Jurkat, Clone E6-1 (cell line): ENCODE measurements around the gene ATP5MG.
A peak's percentile ranks its signal among the peaks of the same experiment; 100 is the strongest.
"Not testable (repeated sequence)": the region's sequence is repeated elsewhere in the genome, so short reads cannot be mapped to it uniquely, and the experiment has no call there.

Experiments
- DNase-seq: peaks from one replicate; pipeline ENCODE4 v3.0.0-alpha.2; 2011; ENCODE audit warnings: low read depth, low spot score
- H3K4me3 ChIP-seq: 2 replicates; pipeline ENCODE4 v1.5.1; 2011; ENCODE audit warnings: mild to moderate bottlenecking, low read length, control low read depth, moderate library complexity

Gene ATP5MG

GRCh38 chr11:118401880-118402590 lies 629 bp downstream of the ATP5MG start:
- peak overlapping the region; percentile 97 for H3K4me3 ChIP-seq
- no peak for DNase-seq

GRCh38 chr11:118402594-118402993 lies 1.2 kb downstream of the ATP5MG start:
- not testable (repeated sequence) for DNase-seq
- peak overlapping the region; percentile 97 for H3K4me3 ChIP-seq

- no peak overlapping the region for H3K4me3 ChIP-seq
- no peak for DNase-seq
Measured at GRCh38 chr11:118406599-118407166, 5.3 kb downstream of the ATP5MG start.

GRCh38 chr11:118410055-118410745 lies 8.8 kb downstream of the ATP5MG start:
- H3K4me3 ChIP-seq, result no peak overlapping the region
- DNase-seq, result no peak

- DNase-seq, result no peak
- no peak overlapping the region for H3K4me3 ChIP-seq
Measured at GRCh38 chr11:118411530-118411929, 10.1 kb downstream of the ATP5MG start.

GRCh38 chr11:118412921-118413320 lies 11.5 kb downstream of the ATP5MG start:
- H3K4me3 ChIP-seq, result no peak overlapping the region
- DNase-seq, result no peak

- H3K4me3 ChIP-seq, result no peak overlapping the region
- no peak for DNase-seq
Measured at GRCh38 chr11:118415062-118415738, 13.8 kb downstream of the ATP5MG start.

- H3K4me3 ChIP-seq, result no peak overlapping the region
- no peak for DNase-seq
Measured at GRCh38 chr11:118415739-118416068, 14.3 kb downstream of the ATP5MG start.

- DNase-seq, H3K4me3 ChIP-seq: not testable (repeated sequence)
Measured at GRCh38 chr11:118416900-118417299, 15.5 kb downstream of the ATP5MG start.

- no peak overlapping the region for H3K4me3 ChIP-seq
- no peak for DNase-seq
Measured at GRCh38 chr11:118417801-118418200, 16.4 kb downstream of the ATP5MG start.

GRCh38 chr11:118418766-118419165 lies 17.4 kb downstream of the ATP5MG start:
- H3K4me3 ChIP-seq, result no peak overlapping the region
- DNase-seq, result no peak

- no peak overlapping the region for H3K4me3 ChIP-seq
- DNase-seq, result no peak
Measured at GRCh38 chr11:118427707-118428106, 26.3 kb downstream of the ATP5MG start.

GRCh38 chr11:118430956-118431355 lies 29.6 kb downstream of the ATP5MG start:
- no peak for DNase-seq
- no peak overlapping the region for H3K4me3 ChIP-seq

GRCh38 chr11:118434123-118434552 lies 32.7 kb downstream of the ATP5MG start:
- peak overlapping the region; percentile 86 for H3K4me3 ChIP-seq
- peak; percentile 92 for DNase-seq

- no peak for DNase-seq
- peak overlapping the region; percentile 86 for H3K4me3 ChIP-seq
Measured at GRCh38 chr11:118434553-118435289, 33.3 kb downstream of the ATP5MG start.

- peak overlapping the region; percentile 86 for H3K4me3 ChIP-seq
- DNase-seq, result peak; percentile 95
Measured at GRCh38 chr11:118435290-118435892, 34.0 kb downstream of the ATP5MG start.

- peak within 1 kb of the TSS; percentile 86 for H3K4me3 ChIP-seq
- peak; percentile 95 for DNase-seq
Measured at GRCh38 chr11:118435893-118436624, 34.7 kb downstream of the ATP5MG start, which contains the start of gene KMT2A. Gene KMT2A (plus strand): TSS chr11:118436492. CDS start chr11:118436513, 21 bp downstream.

- DNase-seq, result no peak
- peak overlapping the region; percentile 82 for H3K4me3 ChIP-seq
Measured at GRCh38 chr11:118436639-118437207, 35.3 kb downstream of the ATP5MG start.
